ENCODE measurements around the gene VASP.

VASP gene

GRCh38 chr19:45499196-45500180 lies 7.8 kb upstream of the VASP start:
- no peak for TF ChIP-seq CTCF (IDR thresholded peaks at IDR 0.05; ENCODE audit: low read depth, low read length)
- no peak overlapping the region for H3K4me3 ChIP-seq (ENCODE audit: low read depth, low read length)

GRCh38 chr19:45500918-45501729 lies 6.2 kb upstream of the VASP start:
- no peak for TF ChIP-seq CTCF (IDR thresholded peaks at IDR 0.05; ENCODE audit: low read depth, low read length)
- no peak overlapping the region for H3K4me3 ChIP-seq (ENCODE audit: low read depth, low read length)

- no peak for TF ChIP-seq CTCF (IDR thresholded peaks at IDR 0.05; ENCODE audit: low read depth, low read length)
- H3K4me3 ChIP-seq (ENCODE audit: low read depth, low read length): no peak overlapping the region
Measured at GRCh38 chr19:45501730-45502014, 5.6 kb upstream of the VASP start.

GRCh38 chr19:45502111-45502510 lies 5.2 kb upstream of the VASP start:
- no peak overlapping the region for H3K4me3 ChIP-seq (ENCODE audit: low read depth, low read length)
- TF ChIP-seq CTCF (IDR thresholded peaks at IDR 0.05; ENCODE audit: low read depth, low read length): no peak

- H3K4me3 ChIP-seq (ENCODE audit: low read depth, low read length): no peak overlapping the region
- no peak for TF ChIP-seq CTCF (IDR thresholded peaks at IDR 0.05; ENCODE audit: low read depth, low read length)
Measured at GRCh38 chr19:45503909-45504308, 3.4 kb upstream of the VASP start.

- no peak overlapping the region for H3K4me3 ChIP-seq (ENCODE audit: low read depth, low read length)
- TF ChIP-seq CTCF (IDR thresholded peaks at IDR 0.05; ENCODE audit: low read depth, low read length): no peak
Measured at GRCh38 chr19:45505151-45505995, 1.9 kb upstream of the VASP start.

Data from WI38 (cell line).